ENCODE data around the gene SYCP3. TPM values are rescaled to one million over a fixed set of nuclear protein-coding genes. Genes with fewer than 3 reads are reported as not detected.
A peak's percentile ranks its signal among the peaks of the same experiment; 100 is the strongest.

The SYCP3 gene
- total and polyA plus RNA-seq, 2 of the 8 experiments (the other 6 are each of a cell fraction or from before 2014, with no cell fraction given), result 0.02 to 0.07 TPM

DNA sequence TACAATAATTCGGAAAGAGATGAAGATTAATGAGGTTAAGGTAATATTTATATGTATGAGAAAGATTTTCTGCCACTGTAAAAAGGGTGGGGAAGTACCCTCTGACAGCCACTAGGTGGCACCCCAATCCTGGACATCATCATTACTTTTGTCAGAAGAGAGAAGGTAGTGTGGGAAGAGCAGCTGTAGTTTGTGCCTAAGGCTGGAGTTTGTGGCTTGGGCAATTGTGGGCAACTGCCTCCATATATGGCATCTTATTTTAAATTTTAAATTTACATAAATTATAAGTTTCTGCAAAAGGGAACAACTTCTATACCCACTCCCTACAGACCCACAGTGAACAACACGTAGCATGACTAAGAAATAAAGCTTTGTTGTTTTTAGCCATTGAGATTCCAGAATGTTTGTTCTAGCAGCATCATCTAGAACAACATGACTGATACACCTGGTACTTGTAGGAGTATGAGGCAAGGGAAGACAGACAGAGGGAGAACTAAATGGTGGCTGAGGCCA, 34.4 kb upstream of the SYCP3 start:
- H2BK12ac ChIP-seq (ENCODE audit: low read depth, low read length), result no peak overlapping the region
- H3K79me1 ChIP-seq (ENCODE audit: low read depth, low read length), result no peaks in the 10 kb centered on the region
- ChIA-PET POLR2A (ENCODE audit: partially characterized antibody) (interaction anchor here (1.0 kb wide), 1 partner anchor 10 kb away, joined by 7 read pairs; no protein-coding TSS in a partner anchor), CTCF (ENCODE audit: partially characterized antibody) (interaction anchor here (0.6 to 3.6 kb wide), 30 partner anchors 9 to 1106 kb away, joined by 3 to 114 read pairs (median 4); partner anchors contain the start of genes DRAM1 and GNPTAB)
- no peak overlapping the region for H2BK5ac ChIP-seq (ENCODE audit: low read depth, low read length)
- H2BK120ac ChIP-seq (replicated peaks; ENCODE audit: low read depth, low read length), result no peak overlapping the region
- H3K56ac ChIP-seq (replicated peaks; ENCODE audit: insufficient read length, low read depth, low read length), result no peak overlapping the region
- TF ChIP-seq SAP30 (IDR thresholded peaks at IDR 0.05; ENCODE audit: insufficient read depth, insufficient replicate concordance, low read length) (no peak), GTF2F1 (IDR thresholded peaks at IDR 0.05; ENCODE audit: borderline replicate concordance, low read depth, low read length) (no peak), RAD21 (IDR thresholded peaks at IDR 0.05 in 1 of 2, conservative IDR thresholded peaks at IDR 0.05 in 1 of 2; ENCODE audit: low read depth in 2 of 2, low read length in 2 of 2) (peak; percentile 94 to 95), SRF (IDR thresholded peaks at IDR 0.05; ENCODE audit: low read depth, low read length) (peak; percentile 31; the same call in 1 of the 2 replicates), SP2 (IDR thresholded peaks at IDR 0.05; ENCODE audit: low read length) (no peak), POU5F1 (IDR thresholded peaks at IDR 0.05; ENCODE audit: low read depth, low read length) (no peak), SP4 (IDR thresholded peaks at IDR 0.05; ENCODE audit: low read length) (0 out of 2 replicates have a peak, but pooled peaks have one; percentile 38), CTCF (IDR thresholded peaks at IDR 0.05; ENCODE audit: control extremely low read depth in 1 of 3, insufficient read depth in 1 of 3, low read depth in 1 of 3, low read length in 3 of 3) (peak; percentile 34 to 80 (median 79))
- H4K8ac ChIP-seq (ENCODE audit: extremely low read depth, insufficient read depth, low read length), result no peak overlapping the region
- no peak overlapping the region for H3K4ac ChIP-seq (replicated peaks; ENCODE audit: insufficient read length, low read depth, low read length)
- DNase-seq (ENCODE audit: low read depth in 1 of 2, low spot score in 2 of 2), result peak; percentile 5 to 64
- no peak overlapping the region for H3K4me3 ChIP-seq (ENCODE audit: extremely low read depth in 1 of 4, insufficient read depth in 2 of 4, low read depth in 3 of 4, low read length in 4 of 4)
- H2AFZ ChIP-seq (ENCODE audit: low read length), result no peak overlapping the region
- H3K23ac ChIP-seq (ENCODE audit: insufficient read length), result no peak overlapping the region
- no peaks in the 10 kb centered on the region for H3K27me3 ChIP-seq (replicated peaks in 1 of 4; ENCODE audit: control insufficient read depth in 3 of 4, extremely low read depth in 1 of 4, insufficient read depth in 3 of 4, low read length in 3 of 4)
- FAIRE-seq, result peak; percentile 78
- H3K23me2 ChIP-seq (ENCODE audit: low read depth, low read length), result no peaks in the 10 kb centered on the region
- H2BK15ac ChIP-seq (ENCODE audit: low read length), result no peak overlapping the region
- H2BK20ac ChIP-seq (ENCODE audit: low read length), result no peak overlapping the region
- H3K9me3 ChIP-seq (ENCODE audit: insufficient read depth in 2 of 2, low read depth in 1 of 2, low read length in 1 of 2), result no peaks in the 10 kb centered on the region
- H4K5ac ChIP-seq (ENCODE audit: insufficient read length, low read depth, low read length), result no peak overlapping the region
- H3K27ac ChIP-seq (ENCODE audit: low read depth, low read length), result no peak overlapping the region
- no peak overlapping the region for H3K4me2 ChIP-seq (ENCODE audit: insufficient read depth in 1 of 2, low read depth in 2 of 2, low read length in 2 of 2)
- H3K9ac ChIP-seq (replicated peaks in 1 of 4; ENCODE audit: extremely low read depth in 1 of 4, low read depth in 3 of 4, low read length in 3 of 4), result no peak overlapping the region
- no peak overlapping the region for H2AK5ac ChIP-seq (ENCODE audit: low read depth, low read length)
- no peak overlapping the region for H4K91ac ChIP-seq (replicated peaks; ENCODE audit: insufficient read length, low read length)
- H3K14ac ChIP-seq (ENCODE audit: insufficient read length), result no peak overlapping the region
- no peak overlapping the region for H3K18ac ChIP-seq (ENCODE audit: extremely low read depth, low read length)
- H3K36me3 ChIP-seq (ENCODE audit: control insufficient read depth in 2 of 4, insufficient read depth in 4 of 4, low read length in 3 of 4), result peaks cover 9 to 48% (median 18%) of the 10 kb centered on the region in 4 experiments
- no peaks in the 10 kb centered on the region for H3K79me2 ChIP-seq (ENCODE audit: control insufficient read depth in 1 of 2, insufficient read depth in 2 of 2, low read length in 2 of 2)
- no peaks in the 10 kb centered on the region for H3K4me1 ChIP-seq (replicated peaks in 1 of 4; ENCODE audit: control insufficient read depth in 3 of 4, insufficient read depth in 4 of 4, low read length in 3 of 4)
- peaks cover 0 to 2% of the 10 kb centered on the region in 2 experiments for H4K20me1 ChIP-seq (replicated peaks in 1 of 2; ENCODE audit: control insufficient read depth in 1 of 2, insufficient read depth in 2 of 2, low read length in 2 of 2)
- WGBS, 2 experiments (ENCODE audit: extremely low coverage in 1 of 2, insufficient coverage in 1 of 2, insufficient read length in 1 of 2, insufficient replicate concordance in 2 of 2, low coverage in 1 of 2, low lambda C conversion rate in 2 of 2, missing lambda C conversion rate in 1 of 2), result 55 to 100% methylated on average over 1 to 2 of the region's 2 CpGs

Measured in H1 (cell line).